Immature natural killer cell (primary cell): ENCODE results near the gene KIF13A. TPM values are rescaled to one million over a fixed set of nuclear protein-coding genes. Genes with fewer than 3 reads are reported as not detected.
"Not testable (repeated sequence)": the region's sequence is repeated elsewhere in the genome, so short reads cannot be mapped to it uniquely, and the experiment has no call there.

Experiments used
- DNase-seq, 3 donors: peaks; one replicate each; pipeline ENCODE4 v3.0.0; 2022; ENCODE audit warnings: mixed read lengths in 1 of 3
- H3K27ac Mint-ChIP-seq, 6 donors: one replicate each; pipeline ENCODE4 v1.8.0; 2020; ENCODE audit warnings: mixed read lengths in 6 of 6, mild to moderate bottlenecking in 5 of 6, inconsistent platforms in 4 of 6, moderate library complexity in 3 of 6
- H3K27me3 Mint-ChIP-seq, 3 donors: one replicate each; pipeline ENCODE4 v1.8.0; 2020 to 2021; ENCODE audit warnings: low read depth in 3 of 3, mild to moderate bottlenecking in 3 of 3, mixed read lengths in 3 of 3, moderate library complexity in 3 of 3, inconsistent platforms in 1 of 3
- H3K36me3 Mint-ChIP-seq, 3 donors: one replicate each; pipeline ENCODE4 v1.8.0; 2020; ENCODE audit warnings: mixed read lengths in 3 of 3, inconsistent platforms in 2 of 3, mild to moderate bottlenecking in 2 of 3
- H3K4me1 Mint-ChIP-seq, 2 donors: one replicate each; pipeline ENCODE4 v1.8.0; 2020; ENCODE audit warnings: inconsistent platforms in 2 of 2, mild to moderate bottlenecking in 2 of 2, mixed read lengths in 2 of 2, moderate library complexity in 1 of 2
- H3K4me3 Mint-ChIP-seq, 5 donors: one replicate each; pipeline ENCODE4 v1.8.0; 2020; ENCODE audit warnings: mild to moderate bottlenecking in 5 of 5, mixed read lengths in 5 of 5, inconsistent platforms in 3 of 5, moderate library complexity in 3 of 5
- H3K9me3 Mint-ChIP-seq, 6 donors: one replicate each; pipeline ENCODE4 v1.8.0; 2020; ENCODE audit warnings: mild to moderate bottlenecking in 6 of 6, mixed read lengths in 6 of 6, inconsistent platforms in 4 of 6, moderate library complexity in 3 of 6
- polyA plus RNA-seq, 3 donors: library from polyadenylated mRNA; unstranded; fragments of 300-500 nt; fragmentation: Illumina TruSeq; gene quantifications; one replicate each; pipeline ENCODE4 v1.2.3, GENCODE V29; 2021

KIF13A gene
- polyA plus RNA-seq, 3 donors from 2014 or later = 0.50 to 1.1 (median 0.92) TPM

DNA sequence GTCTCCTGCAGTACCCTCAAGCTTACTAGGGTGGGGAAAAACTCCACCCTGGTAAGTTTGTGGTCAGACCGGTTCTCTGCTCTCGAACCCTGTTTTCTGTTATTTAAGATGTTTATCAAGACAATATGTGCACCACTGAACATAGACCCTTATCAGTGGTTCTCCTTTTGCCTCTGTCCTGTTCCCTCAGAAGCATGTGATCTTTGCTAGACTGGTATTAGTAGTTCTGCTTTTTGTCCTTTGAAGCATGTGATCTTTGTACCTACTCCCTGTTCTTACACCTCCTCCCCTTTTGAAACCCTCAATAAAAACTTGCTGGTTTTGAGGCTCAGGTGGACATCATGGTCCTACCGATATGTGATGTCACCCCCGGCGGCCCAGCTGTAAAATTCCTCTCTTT lies 180.0 kb downstream of the KIF13A start:
- not testable (repeated sequence) for H3K4me3 Mint-ChIP-seq, H3K4me1 Mint-ChIP-seq, H3K27me3 Mint-ChIP-seq, H3K9me3 Mint-ChIP-seq, H3K27ac Mint-ChIP-seq, DNase-seq
- peaks cover 5 to 15% (median 14%) of the 10 kb centered on the region in 3 donors for H3K36me3 Mint-ChIP-seq

DNA sequence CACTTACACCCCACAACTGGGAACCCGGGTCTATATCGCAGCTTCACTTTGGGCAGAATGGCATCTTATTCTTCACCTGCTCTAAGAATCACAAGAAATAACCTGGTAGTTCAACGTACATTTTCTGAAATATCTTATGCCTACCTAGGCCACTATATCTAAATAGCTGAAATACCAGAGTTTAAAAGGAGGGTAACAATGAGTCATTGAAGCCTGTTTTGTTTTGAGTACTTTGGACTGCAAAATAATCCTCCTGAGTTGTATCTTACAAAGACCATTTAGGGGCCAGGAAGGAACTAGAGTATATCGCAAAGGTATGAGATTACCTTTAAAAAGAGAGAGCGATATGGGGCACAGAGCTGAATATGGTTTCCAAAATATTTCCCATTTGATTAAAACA lies 184.0 kb downstream of the KIF13A start:
- peaks cover 5 to 22% (median 18%) of the 10 kb centered on the region in 3 donors for H3K36me3 Mint-ChIP-seq

DNA sequence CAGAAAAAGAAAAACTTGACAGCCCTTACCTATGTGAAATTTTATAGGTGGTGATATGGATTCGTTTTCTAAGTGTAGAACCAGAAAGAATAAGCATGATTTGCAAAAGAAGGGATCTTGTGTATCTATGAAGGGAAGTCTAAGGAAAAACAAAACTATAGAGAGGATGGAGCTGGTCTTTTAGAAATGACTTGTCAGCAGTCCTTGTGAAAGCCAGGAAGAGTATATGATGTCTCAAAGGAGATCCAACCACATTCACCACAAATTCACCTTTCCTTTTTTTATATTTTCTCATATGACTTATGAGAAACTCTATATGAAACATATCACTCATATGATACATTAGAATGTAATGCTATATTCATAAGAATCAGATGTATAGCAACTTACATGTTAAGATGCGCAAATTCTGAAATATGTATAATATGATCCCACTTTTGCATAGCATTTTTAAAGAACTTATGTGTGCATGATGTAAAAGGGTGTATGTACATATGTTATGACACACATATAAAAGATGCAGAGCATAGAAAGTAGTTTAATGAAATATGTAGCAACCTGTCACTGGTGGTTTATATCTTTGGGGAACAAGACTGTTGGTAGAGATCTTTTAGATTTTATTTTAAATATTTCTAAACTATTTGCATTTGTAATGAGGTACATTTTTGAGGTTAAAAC lies 188.8 kb downstream of the KIF13A start:
- no peaks in the 10 kb centered on the region for H3K9me3 Mint-ChIP-seq

More for the DNA sequence above, 184.0 kb downstream of the KIF13A start:
- Mint-ChIP-seq H3K9me3 (peaks cover 0 to 8% (median 0%) of the 10 kb centered on the region in 6 donors), H3K4me1 (peaks cover 1 to 4% of the 10 kb centered on the region in 2 donors), H3K27ac (no peak overlapping the region), H3K27me3 (peaks cover 2 to 3% (median 2%) of the 10 kb centered on the region in 3 donors), H3K4me3 (no peak overlapping the region)
- no peak for DNase-seq

DNA sequence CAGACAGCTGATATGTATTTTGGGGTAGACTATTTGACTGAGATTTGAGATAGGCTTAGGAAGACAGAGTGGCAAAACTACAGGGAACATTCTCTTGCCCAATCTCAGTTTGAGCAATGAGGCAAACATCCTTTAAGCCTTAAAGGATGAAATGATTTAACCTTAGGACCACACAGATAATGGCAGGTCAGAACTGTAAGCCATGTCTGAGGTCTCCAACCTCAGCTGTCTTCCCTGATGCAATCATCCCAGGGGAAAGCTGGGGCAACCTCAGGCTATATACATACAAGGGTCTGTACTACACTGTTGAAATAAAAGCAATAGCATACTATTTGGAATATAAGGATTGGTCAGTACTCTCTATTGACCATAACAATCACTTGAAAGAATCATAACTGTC lies 196.9 kb downstream of the KIF13A start:
- Mint-ChIP-seq H3K27ac (no peak overlapping the region), H3K4me1 (no peaks in the 10 kb centered on the region), H3K27me3 (peaks cover 0 to 3% (median 0%) of the 10 kb centered on the region in 3 donors), H3K36me3 (peaks cover 0 to 34% (median 12%) of the 10 kb centered on the region in 3 donors), H3K9me3 (no peaks in the 10 kb centered on the region), H3K4me3 (no peak overlapping the region)
- no peak for DNase-seq

More for the DNA sequence above, 188.8 kb downstream of the KIF13A start:
- no peak overlapping the region for H3K27ac Mint-ChIP-seq
- H3K4me1 Mint-ChIP-seq = no peaks in the 10 kb centered on the region
- H3K27me3 Mint-ChIP-seq = no peaks in the 10 kb centered on the region
- DNase-seq = no peak
- peaks cover 5 to 29% (median 14%) of the 10 kb centered on the region in 3 donors for H3K36me3 Mint-ChIP-seq
- no peak overlapping the region for H3K4me3 Mint-ChIP-seq

DNA sequence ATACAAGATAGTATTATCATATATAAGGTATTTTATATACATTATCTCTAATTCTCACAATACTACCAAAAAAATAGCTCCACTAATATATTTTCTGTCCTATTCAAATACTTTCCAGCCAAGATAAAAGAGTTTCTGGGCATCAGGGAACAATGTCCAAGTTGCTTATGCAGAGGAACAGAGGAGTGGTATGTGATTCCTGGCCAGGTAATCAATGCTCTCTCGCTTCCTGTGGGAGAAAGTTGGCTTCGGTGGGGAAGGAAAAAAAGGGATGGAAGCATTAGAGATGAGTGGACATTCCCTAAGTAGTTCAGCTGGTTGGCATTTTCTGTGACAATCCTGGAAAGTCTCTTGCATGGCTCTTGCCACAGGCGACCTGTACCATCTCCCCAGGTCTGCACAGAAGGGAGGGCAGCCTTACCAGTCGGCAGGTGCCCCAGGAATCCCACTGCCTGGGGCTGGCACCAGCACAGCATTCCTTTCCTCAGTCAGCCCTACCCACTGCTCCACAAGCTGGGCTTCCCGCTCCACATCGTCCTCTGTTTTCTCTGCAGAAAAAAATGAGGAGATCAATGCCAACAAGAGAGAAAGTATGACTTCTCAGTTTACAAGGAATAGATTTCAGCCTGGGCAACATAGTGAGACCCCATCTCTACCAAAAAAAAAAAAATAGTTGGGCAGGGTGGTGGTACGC lies 202.2 kb downstream of the KIF13A start:
- no peak overlapping the region for H3K4me3 Mint-ChIP-seq
- DNase-seq = no peak
- peaks cover 3 to 31% (median 20%) of the 10 kb centered on the region in 3 donors for H3K36me3 Mint-ChIP-seq
- H3K27me3 Mint-ChIP-seq = peaks cover 0 to 6% (median 0%) of the 10 kb centered on the region in 3 donors
- no peaks in the 10 kb centered on the region for H3K9me3 Mint-ChIP-seq
- no peaks in the 10 kb centered on the region for H3K4me1 Mint-ChIP-seq
- H3K27ac Mint-ChIP-seq = no peak overlapping the region

DNA sequence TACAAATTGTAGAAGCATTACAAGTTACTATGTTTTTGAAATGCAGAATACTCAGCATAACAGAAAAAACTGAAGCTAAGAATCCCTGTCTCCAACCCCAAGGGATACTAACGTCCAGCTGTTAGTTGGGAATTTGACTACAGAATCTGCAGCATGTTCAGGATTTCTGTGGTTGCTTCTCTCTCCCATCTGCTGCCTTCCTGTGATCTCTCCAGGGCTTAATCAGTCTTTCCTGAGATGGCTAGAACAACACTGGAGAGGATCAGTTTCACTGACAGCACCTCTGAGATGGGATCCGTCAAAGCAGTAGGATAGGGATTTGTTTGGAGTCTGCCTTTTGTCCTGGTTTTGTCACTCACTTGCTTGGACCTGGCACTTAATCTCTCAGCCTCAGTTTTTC lies 207.4 kb downstream of the KIF13A start:
- DNase-seq = no peak
- Mint-ChIP-seq H3K27ac (no peak overlapping the region), H3K4me1 (no peaks in the 10 kb centered on the region), H3K9me3 (no peaks in the 10 kb centered on the region), H3K36me3 (peaks cover 4 to 20% (median 15%) of the 10 kb centered on the region in 3 donors), H3K4me3 (no peak overlapping the region), H3K27me3 (peaks cover 0 to 6% (median 2%) of the 10 kb centered on the region in 3 donors)

DNA sequence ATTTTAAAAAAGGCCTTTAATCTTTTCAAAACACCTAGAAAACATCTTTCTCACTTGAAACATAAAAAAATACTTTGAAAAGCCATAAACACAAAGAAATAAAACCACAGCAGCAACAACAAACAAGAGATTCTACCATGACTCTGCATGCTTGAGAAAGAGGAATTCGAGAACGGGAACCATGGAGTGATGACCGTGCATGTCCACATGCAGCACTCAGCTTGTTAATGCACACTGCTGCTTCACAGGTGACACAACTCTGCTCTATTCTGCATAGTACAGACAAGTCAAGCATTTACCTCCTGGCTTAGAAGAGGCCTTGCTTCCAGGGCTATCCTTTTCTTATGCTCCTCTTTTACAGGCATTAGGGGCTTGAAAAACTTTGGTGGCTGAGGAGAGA lies 215.8 kb downstream of the KIF13A start:
- no peaks in the 10 kb centered on the region for H3K4me1 Mint-ChIP-seq
- no peak for DNase-seq
- no peak overlapping the region for H3K4me3 Mint-ChIP-seq
- no peaks in the 10 kb centered on the region for H3K27me3 Mint-ChIP-seq
- peaks cover 0 to 31% (median 22%) of the 10 kb centered on the region in 3 donors for H3K36me3 Mint-ChIP-seq
- H3K9me3 Mint-ChIP-seq = no peaks in the 10 kb centered on the region
- H3K27ac Mint-ChIP-seq = no peak overlapping the region

DNA sequence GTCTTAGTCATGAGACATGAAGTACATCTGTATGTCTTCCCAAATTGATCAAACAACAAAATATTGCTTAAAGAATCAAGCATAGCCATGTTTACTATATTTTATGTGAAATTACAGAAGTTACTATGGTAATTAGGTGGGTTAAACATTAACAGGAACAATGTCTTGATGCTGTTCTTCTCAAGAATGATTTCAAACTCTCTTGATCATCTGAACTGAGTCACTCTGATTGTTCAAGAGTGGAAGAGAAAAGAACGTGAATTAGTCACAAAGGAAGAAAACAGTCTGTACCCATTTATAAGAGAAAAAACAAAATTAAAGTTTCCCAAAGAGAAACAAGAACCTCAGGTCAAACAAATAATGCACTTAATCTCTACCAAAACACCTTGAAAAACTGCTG lies 218.6 kb downstream of the KIF13A start:
- H3K9me3 Mint-ChIP-seq = no peaks in the 10 kb centered on the region
- no peak overlapping the region for H3K4me3 Mint-ChIP-seq
- no peak overlapping the region for H3K27ac Mint-ChIP-seq
- no peaks in the 10 kb centered on the region for H3K4me1 Mint-ChIP-seq
- peaks cover 0 to 33% (median 23%) of the 10 kb centered on the region in 3 donors for H3K36me3 Mint-ChIP-seq
- H3K27me3 Mint-ChIP-seq = no peaks in the 10 kb centered on the region
- no peak for DNase-seq

DNA sequence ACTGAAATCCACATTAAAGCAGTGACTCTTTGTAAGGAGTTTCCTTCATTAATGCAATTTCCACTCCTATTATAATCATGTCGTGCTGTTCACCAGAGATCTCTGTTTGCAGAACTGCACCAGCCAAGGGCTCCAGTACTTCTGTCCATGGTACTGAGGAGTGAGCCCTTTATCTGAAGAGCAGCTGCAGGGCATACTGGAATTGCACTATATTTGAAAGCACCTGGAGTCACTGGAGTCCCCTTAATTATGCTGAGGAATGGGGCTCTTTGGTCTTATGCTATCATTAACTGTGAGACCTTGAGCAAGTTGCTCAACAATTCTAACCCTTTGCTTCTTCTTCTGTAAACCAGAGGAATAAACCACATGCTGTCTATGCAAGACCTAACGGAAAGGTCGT lies 219.0 kb downstream of the KIF13A start:
- Mint-ChIP-seq H3K4me1 (no peaks in the 10 kb centered on the region), H3K27me3 (no peaks in the 10 kb centered on the region), H3K36me3 (peaks cover 0 to 36% (median 28%) of the 10 kb centered on the region in 3 donors), H3K9me3 (no peaks in the 10 kb centered on the region), H3K4me3 (no peak overlapping the region), H3K27ac (no peak overlapping the region)
- no peak for DNase-seq

DNA sequence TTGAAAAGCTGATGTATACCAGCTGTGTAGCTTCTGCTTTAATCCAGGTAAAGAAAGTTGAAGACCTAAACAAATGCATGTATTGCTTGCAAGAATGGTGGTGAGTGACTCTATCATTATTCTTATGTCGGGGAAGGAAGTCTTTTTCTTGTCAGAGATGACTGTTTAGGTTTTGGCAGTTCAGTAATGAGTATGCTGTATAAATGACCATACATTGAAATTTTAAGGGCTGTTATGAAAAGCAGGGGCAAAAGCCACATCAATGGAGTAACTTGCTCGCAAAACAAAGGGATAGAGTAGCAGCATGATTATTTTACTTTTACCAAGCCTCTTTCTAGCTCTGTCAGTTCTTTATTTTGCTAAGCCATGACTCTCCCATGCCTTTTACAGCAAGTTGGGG lies 224.8 kb downstream of the KIF13A start:
- Mint-ChIP-seq H3K4me3 (no peak overlapping the region), H3K36me3 (peaks cover 0 to 19% (median 6%) of the 10 kb centered on the region in 3 donors)

DNA sequence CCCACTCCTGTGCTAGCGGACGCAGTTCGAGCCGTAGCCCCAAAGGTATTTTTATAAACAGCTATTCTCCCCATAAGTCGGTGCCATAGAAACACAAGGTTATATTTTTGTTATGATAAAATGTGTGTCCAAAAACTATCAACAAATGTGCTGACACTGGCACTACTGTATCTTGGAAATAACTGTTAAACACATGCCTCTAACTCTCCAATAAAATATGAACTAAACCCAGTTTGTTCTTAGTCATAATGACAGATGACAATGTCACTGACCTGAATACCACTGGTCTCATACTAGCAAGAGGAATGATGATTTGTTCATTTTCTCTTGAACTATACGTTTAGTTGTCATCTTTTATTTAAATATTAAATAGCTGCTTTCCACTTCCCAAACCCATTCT lies 229.3 kb downstream of the KIF13A start:
- DNase-seq = no peak
- no peak overlapping the region for H3K4me3 Mint-ChIP-seq
- no peaks in the 10 kb centered on the region for H3K4me1 Mint-ChIP-seq
- H3K27me3 Mint-ChIP-seq = peaks cover 0 to 3% (median 0%) of the 10 kb centered on the region in 3 donors
- H3K36me3 Mint-ChIP-seq = peaks cover 0 to 7% (median 0%) of the 10 kb centered on the region in 3 donors
- H3K27ac Mint-ChIP-seq = no peak overlapping the region
- no peaks in the 10 kb centered on the region for H3K9me3 Mint-ChIP-seq

More for the DNA sequence above, 224.8 kb downstream of the KIF13A start:
- H3K27ac Mint-ChIP-seq = no peak overlapping the region
- no peaks in the 10 kb centered on the region for H3K9me3 Mint-ChIP-seq
- no peak for DNase-seq
- H3K4me1 Mint-ChIP-seq = no peaks in the 10 kb centered on the region
- peaks cover 0 to 4% (median 0%) of the 10 kb centered on the region in 3 donors for H3K27me3 Mint-ChIP-seq

DNA sequence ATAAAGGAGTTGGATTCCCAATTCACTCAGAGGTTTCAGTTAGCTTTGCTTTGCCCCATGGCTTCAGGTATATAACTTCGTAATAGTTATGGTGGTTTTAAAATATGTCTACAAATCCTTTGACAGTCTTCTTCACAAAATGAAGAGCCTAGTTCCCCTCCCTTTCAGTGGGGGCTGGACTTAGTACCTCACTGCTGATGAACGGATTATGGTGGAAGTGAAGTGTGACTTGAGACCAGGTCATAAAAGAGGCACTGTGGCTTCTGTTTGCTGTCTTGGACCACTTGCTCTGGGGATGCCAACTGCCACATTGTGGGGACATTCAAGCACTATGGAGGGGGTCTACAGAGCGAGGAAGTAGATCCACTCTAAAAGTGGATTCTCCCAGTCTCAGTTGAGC lies 233.2 kb downstream of the KIF13A start:
- Mint-ChIP-seq H3K27ac (no peak overlapping the region), H3K36me3 (no peaks in the 10 kb centered on the region), H3K9me3 (peaks cover 0 to 1% (median 0%) of the 10 kb centered on the region in 6 donors), H3K4me1 (no peaks in the 10 kb centered on the region), H3K27me3 (peaks cover 0 to 2% (median 0%) of the 10 kb centered on the region in 3 donors), H3K4me3 (no peak overlapping the region)
- no peak for DNase-seq

DNA sequence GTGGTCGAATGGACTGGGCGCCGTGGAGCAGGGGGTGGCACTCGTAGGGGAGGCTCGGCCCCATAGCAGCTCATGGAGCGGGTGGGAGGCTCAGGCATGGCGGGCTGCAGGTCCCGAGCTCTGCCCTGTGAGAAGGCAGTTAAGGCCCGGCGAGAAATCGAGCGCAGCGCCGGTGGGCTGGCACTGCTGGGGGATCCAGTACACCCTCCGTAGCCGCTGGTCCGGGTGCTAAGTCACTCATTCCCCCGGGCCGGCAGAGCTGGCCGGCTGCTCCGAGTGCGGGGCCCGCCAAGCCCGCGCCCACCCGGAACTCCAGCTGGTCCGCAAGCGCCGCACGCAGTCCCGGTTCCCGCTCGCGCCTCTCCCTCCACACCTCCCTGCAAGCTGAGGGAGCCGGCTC lies 242.1 kb downstream of the KIF13A start:
- not testable (repeated sequence) for H3K36me3 Mint-ChIP-seq, H3K4me3 Mint-ChIP-seq, H3K4me1 Mint-ChIP-seq, DNase-seq, H3K27ac Mint-ChIP-seq, H3K27me3 Mint-ChIP-seq, H3K9me3 Mint-ChIP-seq

DNA sequence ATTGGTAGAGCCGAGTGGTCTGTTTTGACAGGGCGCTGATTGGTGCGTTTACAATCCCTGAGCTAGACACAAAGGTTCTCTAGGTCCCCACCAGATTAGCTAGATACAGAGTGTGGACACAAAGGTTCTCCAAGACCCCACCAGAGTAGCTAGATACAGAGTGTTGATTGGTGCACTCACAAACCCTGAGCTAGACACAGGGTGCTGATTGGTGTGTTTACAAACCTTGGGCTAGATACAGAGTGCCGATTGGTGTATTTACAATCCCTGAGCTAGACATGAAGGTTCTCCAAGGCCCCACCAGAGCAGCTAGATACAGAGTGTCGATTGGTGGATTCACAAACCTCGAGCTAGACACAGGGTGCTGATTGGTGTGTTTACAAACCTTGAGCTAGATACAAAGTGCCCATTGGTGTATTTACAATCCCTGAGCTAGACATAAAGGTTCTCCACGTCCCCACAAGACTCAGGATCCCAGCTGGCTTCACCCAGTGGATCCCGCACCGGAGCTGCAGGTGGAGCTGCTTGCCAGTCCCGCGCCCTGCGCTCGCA lies 242.6 kb downstream of the KIF13A start:
- H3K27ac Mint-ChIP-seq, H3K36me3 Mint-ChIP-seq, H3K27me3 Mint-ChIP-seq, H3K4me1 Mint-ChIP-seq, H3K4me3 Mint-ChIP-seq, H3K9me3 Mint-ChIP-seq, DNase-seq: not testable (repeated sequence)
